Measurements from ENCODE around the gene FCER2. TPM values are rescaled to one million over a fixed set of nuclear protein-coding genes. Genes with fewer than 3 reads are reported as not detected.
A peak's percentile ranks its signal among the peaks of the same experiment; 100 is the strongest.

The FCER2 gene
- total RNA-seq, 1 experiment from 2014 or later: not detected

GRCh38 chr19:7657131-7657751 lies 44.7 kb downstream of the FCER2 start:
- Histone ChIP-seq H4K20me1 (ENCODE audit: control insufficient read depth, insufficient read depth, insufficient read length) (no peaks in the 10 kb centered on the region), H3K4me2 (ENCODE audit: insufficient read depth, insufficient read length, low read length) (no peak overlapping the region), H3K56ac (ENCODE audit: insufficient read length, low read depth, low read length) (no peak overlapping the region), H2BK120ac (ENCODE audit: low read depth, low read length, poor library complexity, severe bottlenecking) (no peak overlapping the region), H3K4me1 (ENCODE audit: insufficient read depth, low read length) (no peaks in the 10 kb centered on the region), H3K23me2 (ENCODE audit: insufficient read length, low read depth, low read length, poor library complexity, severe bottlenecking) (no peaks in the 10 kb centered on the region), H3K4ac (ENCODE audit: low read depth, low read length) (no peak overlapping the region), H2BK5ac (ENCODE audit: insufficient read length, low read length) (no peak overlapping the region), H2AFZ (ENCODE audit: low read length) (no peak overlapping the region), H3K79me1 (ENCODE audit: insufficient read depth, low read depth, low read length, poor library complexity, severe bottlenecking) (no peaks in the 10 kb centered on the region), H3T11ph (ENCODE audit: low read length) (no peak overlapping the region), H2BK12ac (ENCODE audit: insufficient read length, low read depth, low read length) (no peak overlapping the region), H2BK20ac (ENCODE audit: low read depth, low read length, poor library complexity, severe bottlenecking) (no peak overlapping the region), H4K8ac (replicated peaks; ENCODE audit: insufficient read length, low read depth, low read length) (no peak overlapping the region), H3K9ac (ENCODE audit: extremely low read depth, insufficient read length, low read length) (no peak overlapping the region), H3K27ac (ENCODE audit: insufficient read length, low read depth, low read length) (no peak overlapping the region), H3K14ac (ENCODE audit: insufficient read depth, low read length) (no peak overlapping the region), H4K91ac (ENCODE audit: insufficient read length, low read depth, low read length) (no peak overlapping the region), H2BK15ac (ENCODE audit: low read depth, low read length) (no peak overlapping the region), H3K79me2 (ENCODE audit: insufficient read depth, low read length) (no peaks in the 10 kb centered on the region), H3K23ac (ENCODE audit: insufficient read length, low read depth, low read length) (no peak overlapping the region), H3K18ac (ENCODE audit: insufficient read length, low read depth, low read length) (peak overlapping the region; percentile 38), H4K5ac (ENCODE audit: insufficient read length, low read depth, low read length) (no peak overlapping the region), H3K9me3 (ENCODE audit: control insufficient read depth, low read depth, low read length) (no peaks in the 10 kb centered on the region), H3K27me3 (ENCODE audit: insufficient read depth, low read length) (peaks cover 4% of the 10 kb centered on the region; the same call in 1 of the 2 replicates), H2AK5ac (ENCODE audit: insufficient read length, low read length) (no peak overlapping the region)
- DNase-seq: no peak
- H3K27ac Mint-ChIP-seq: no peak overlapping the region
- no peak for TF ChIP-seq CTCF (conservative IDR thresholded peaks at IDR 0.05)
- no peaks in the 10 kb centered on the region for H3K36me3 Mint-ChIP-seq (ENCODE audit: insufficient read depth in 1 of 3, low read depth in 3 of 3)
- peaks cover 0 to 3% of the 10 kb centered on the region in 2 experiments; a peak in 2 of 5 replicates for H3K9me3 Mint-ChIP-seq
- H3K27me3 Mint-ChIP-seq (ENCODE audit: low read depth): peaks cover 89% of the 10 kb centered on the region
- peaks cover 2 to 6% of the 10 kb centered on the region in 2 experiments for H3K4me1 Mint-ChIP-seq
- H3K4me3 Mint-ChIP-seq: no peak overlapping the region
- no CpG with 5 or more reads among the region's 14 CpGs for WGBS (ENCODE audit: extremely low coverage, insufficient read length, low lambda C conversion rate)
